Activated CD8-positive, alpha-beta memory T cell treated with anti-CD3 and anti-CD28 coated beads for 4 hours (primary cell): Measurements from ENCODE around the gene ITGA4.
"Not testable (repeated sequence)": the region's sequence is repeated elsewhere in the genome, so short reads cannot be mapped to it uniquely, and the experiment has no call there.

Source experiments
- DNase-seq, 2 donors: peaks; one replicate each; pipeline ENCODE4 v3.0.0-alpha.2; 2020; ENCODE audit warnings: low read depth in 2 of 2

The ITGA4 gene

GRCh38 chr2:181457121-181457740, at the start of gene ITGA4:
ITGA4 (plus strand) TSS chr2:181457386; CDS start chr2:181457655, 269 bp downstream.
- peak; percentile 67 to 75 for DNase-seq

DNA sequence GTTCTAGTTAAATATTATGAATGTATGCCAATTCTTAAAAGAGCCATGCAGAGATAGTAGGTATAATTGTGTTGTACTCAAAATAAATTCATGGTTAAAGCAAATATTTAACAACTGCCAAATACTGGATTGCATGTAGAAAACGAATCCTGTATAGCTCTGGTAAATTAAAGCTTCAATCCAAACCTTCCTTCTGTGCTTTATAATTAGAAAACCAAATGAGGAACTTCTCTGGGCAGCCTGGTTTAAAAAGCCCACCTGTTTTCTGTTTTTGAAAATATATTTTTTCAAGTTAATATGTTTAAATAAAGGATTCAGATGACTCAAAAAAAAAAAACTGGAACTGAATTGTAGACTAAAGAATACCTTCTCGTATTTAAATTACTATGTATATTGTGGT, 48.3 kb upstream of the ITGA4 start:
- DNase-seq = no peak

DNA sequence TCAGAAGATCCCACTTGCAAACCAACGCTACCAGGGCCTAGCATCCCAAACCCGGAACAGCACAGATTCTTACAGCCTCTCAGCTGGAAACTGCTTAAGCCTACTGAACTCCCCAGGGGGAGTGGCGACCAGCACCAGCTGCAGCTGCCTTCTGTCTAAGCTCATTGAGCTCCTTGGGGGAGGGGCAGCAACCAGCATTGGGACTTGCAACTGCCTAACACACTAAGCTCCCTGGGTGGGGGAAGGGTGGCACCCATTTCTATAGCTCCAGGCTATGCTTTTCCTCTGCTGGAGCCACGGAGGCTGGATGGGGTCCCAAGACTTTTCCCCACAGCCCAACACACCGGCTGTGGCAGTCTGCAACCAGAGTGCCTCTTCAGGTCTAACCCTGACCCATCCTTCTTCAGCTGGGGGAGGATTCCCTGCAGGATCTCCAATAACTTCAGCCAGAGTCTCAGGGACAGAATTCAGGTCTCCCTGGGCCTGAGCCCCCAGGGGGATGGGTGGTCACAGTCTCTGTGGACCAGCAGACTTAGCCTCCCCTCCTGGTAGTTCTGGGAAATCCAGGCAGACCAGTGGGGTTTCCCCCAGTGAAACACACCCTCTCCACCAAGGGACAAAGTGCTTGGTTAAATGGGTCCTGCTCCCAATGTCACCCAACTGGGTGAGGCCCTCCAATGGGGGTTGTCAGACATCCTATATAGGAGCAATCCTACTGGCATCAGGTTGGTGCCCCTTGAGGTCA, 45.9 kb upstream of the ITGA4 start:
- DNase-seq = no peak

DNA sequence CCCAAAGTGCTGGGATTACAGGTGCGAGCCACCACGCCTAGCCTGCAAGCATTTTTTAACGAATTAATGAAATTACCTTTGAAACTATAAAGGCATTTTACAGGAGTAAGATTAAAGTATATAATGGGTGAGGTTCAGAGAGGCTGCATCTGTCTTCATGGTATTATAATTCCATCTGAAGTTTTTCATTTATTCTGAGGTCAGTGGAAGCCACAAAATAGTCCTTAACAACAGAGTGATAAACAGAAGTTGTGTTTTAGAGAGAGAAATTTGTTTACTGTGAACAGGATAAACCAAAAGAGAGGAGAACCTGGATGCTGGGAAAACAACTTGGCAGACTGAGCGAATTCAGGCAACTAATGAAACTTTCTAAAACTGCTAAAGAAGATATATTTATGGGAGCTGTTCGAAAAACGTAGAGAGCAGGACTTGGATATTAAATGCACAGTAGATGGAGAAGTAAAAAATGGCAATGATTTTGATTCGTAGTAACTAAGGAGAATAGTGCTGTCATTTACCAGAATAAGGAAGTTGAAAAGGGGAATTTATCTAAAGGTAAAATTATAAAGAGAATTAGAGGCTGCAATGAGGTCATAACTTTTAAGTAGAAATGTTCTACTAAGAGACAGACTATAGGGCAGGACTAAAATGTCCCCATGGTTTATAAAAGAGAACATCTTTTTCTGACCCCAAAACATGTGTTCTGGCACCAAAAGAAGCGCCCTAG, 37.9 kb upstream of the ITGA4 start:
- no peak for DNase-seq

GRCh38 chr2:181420259-181421130, 36.7 kb upstream of the ITGA4 start:
- no peak for DNase-seq

DNA sequence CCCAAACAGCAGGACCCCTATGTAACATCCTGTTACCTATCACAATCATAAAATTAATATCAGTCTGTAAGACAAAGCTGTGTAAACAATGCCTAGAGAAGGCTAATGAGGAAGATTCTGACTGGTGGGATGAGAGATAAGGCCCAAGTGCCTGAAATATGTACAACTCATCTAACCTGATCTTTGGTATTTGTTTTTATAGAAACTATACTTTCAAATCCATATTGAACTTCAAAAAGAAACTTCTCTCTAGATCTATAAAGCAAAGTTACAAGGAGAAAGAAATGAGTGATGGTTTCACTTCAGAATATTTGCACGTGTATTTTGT, 36.1 kb upstream of the ITGA4 start:
- DNase-seq = no peak

GRCh38 chr2:181421464-181421863, 35.7 kb upstream of the ITGA4 start:
- DNase-seq = no peak

DNA sequence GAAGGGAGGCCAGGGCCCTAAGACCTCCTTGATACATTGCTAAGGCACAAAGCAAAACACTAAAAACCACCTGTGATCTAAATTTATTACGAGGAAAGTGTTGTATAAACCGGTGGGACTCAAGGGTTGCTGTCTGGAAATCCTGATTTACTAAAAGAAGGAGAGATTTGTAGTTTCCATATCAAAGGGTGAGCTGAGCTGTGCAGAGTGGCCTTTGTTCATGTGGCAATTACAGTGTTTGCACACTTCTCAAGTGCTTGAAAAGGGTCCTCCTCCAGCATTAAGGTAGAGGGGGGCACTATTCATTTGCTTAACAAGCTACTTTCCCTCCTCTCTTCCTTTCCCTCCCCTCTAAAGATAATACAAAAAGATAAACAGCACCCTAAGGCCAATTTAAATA, 30.5 kb upstream of the ITGA4 start:
- no peak for DNase-seq

GRCh38 chr2:181430406-181431118, 26.6 kb upstream of the ITGA4 start:
- DNase-seq = no peak

- DNase-seq = no peak
Observed at GRCh38 chr2:181431674-181432073, 25.5 kb upstream of the ITGA4 start.

- DNase-seq = peak in 1 of 2 donors; percentile 1
Observed at GRCh38 chr2:181438261-181438660, 18.9 kb upstream of the ITGA4 start.

GRCh38 chr2:181440344-181440743, 16.8 kb upstream of the ITGA4 start:
- DNase-seq = no peak

DNA sequence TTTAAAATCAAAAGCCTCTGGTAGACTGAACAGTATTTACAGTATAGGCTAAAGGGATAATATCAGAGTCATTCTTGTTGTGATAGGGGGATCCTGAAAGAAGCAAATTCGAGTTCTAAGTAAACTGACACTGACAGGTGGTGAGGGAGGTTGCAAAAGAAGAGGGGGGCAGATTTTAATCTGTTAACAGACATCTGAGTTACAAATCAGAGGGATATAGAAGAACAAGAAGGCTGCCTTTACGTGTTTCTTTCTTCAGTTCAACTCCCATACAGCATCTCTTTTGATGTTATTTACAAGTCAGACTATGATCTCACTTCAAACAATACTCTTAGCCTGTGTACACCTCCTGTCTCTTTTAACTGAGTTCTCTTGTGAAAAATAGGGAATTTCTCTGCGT, 16.3 kb upstream of the ITGA4 start:
- no peak for DNase-seq

GRCh38 chr2:181441670-181442069, 15.5 kb upstream of the ITGA4 start:
- DNase-seq = no peak

DNA sequence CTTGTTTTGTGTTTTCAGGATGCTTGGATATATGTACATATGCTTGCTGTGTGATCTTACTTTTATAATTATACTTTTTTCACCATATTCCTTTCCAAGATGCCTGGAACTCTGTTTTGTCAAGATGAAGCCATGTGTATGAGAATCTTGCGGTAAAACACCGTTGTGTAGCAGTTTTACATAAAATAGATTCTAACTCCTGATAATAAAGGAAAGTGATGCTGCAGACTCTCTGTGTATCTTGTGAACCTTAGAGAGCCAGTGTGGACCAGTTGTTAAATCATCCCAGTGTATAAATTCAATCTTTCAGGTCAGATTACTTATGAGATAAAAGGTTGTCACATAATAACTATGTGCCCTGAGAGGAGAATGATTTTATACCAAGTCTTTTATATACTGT, 12.5 kb upstream of the ITGA4 start:
- no peak for DNase-seq

- DNase-seq = no peak
Observed at GRCh38 chr2:181446985-181447384, 10.2 kb upstream of the ITGA4 start.

GRCh38 chr2:181449278-181449677, 7.9 kb upstream of the ITGA4 start:
- not testable (repeated sequence) for DNase-seq

GRCh38 chr2:181454686-181455450, 2.3 kb upstream of the ITGA4 start:
- no peak for DNase-seq

- peak; percentile 48 to 53 for DNase-seq
Observed at GRCh38 chr2:181456660-181457120, 496 bp upstream of the ITGA4 start.

DNA sequence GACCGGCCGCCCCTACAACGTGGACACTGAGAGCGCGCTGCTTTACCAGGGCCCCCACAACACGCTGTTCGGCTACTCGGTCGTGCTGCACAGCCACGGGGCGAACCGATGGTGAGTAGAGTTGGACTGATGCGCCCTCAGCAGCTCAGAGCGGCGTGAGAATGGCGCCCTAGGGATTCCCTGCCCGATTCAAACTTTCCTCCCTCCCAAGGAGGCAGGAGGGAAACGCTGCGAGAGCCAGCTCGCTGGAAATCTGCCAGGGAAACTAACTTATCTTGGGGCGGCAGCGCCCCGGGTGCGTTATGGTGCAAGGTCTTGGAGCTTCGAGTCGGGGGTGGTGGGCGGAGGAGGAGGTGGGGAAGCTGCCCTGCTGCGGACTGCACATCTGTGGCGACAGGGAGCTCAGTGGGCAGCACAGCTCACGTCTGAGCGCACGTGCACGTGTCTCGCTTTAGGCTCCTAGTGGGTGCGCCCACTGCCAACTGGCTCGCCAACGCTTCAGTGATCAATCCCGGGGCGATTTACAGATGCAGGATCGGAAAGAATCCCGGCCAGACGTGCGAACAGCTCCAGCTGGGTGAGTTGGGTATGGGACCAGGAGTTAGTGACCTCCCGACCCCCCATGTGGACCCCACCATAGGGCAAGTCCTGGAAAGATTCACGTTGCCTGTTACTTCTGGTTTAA, 697 bp downstream of the ITGA4 start:
- peak; percentile 34 to 45 for DNase-seq
